GM12865 (cell line): ENCODE measurements around the gene CTSF.

Experiments used
- DNase-seq: peaks from one replicate; pipeline ENCODE4 v3.0.0; 2010; ENCODE audit warnings: low read depth
- H3K4me3 ChIP-seq: 2 replicates; pipeline ENCODE4 v1.5.1; 2011; ENCODE audit warnings: mild to moderate bottlenecking, low read depth, low read length, control low read depth
- CTCF ChIP-seq: IDR thresholded peaks from 2 replicates; pipeline ENCODE4 v1.5.1; 2011; ENCODE audit warnings: low read length, control low read depth, low read depth, inconsistent platforms; ENCODE audit not compliant: insufficient read depth; ENCODE audit errors: missing control alignments

The CTSF gene

GRCh38 chr11:66569076-66569475 lies 670 bp upstream of the CTSF start:
- H3K4me3 ChIP-seq = no peak overlapping the region
- no peak for TF ChIP-seq CTCF
- DNase-seq = no peak

- TF ChIP-seq CTCF = no peak
- DNase-seq = no peak
- H3K4me3 ChIP-seq = no peak overlapping the region
These were observed 651 bp downstream of the CTSF start for GRCh38 chr11:66567787-66568123.

- DNase-seq = no peak
- no peak for TF ChIP-seq CTCF
- H3K4me3 ChIP-seq = no peak overlapping the region
These were observed 2.2 kb downstream of the CTSF start for GRCh38 chr11:66566221-66566620.

GRCh38 chr11:66564984-66565383 lies 3.4 kb downstream of the CTSF start:
- DNase-seq = no peak
- TF ChIP-seq CTCF = no peak
- no peak overlapping the region for H3K4me3 ChIP-seq

GRCh38 chr11:66564538-66564937 lies 3.9 kb downstream of the CTSF start:
- no peak for DNase-seq
- H3K4me3 ChIP-seq = no peak overlapping the region
- no peak for TF ChIP-seq CTCF

- TF ChIP-seq CTCF = no peak
- DNase-seq = no peak
- H3K4me3 ChIP-seq = no peak overlapping the region
These were observed 4.6 kb downstream of the CTSF start for GRCh38 chr11:66563832-66564231.

GRCh38 chr11:66562907-66563583 lies 5.4 kb downstream of the CTSF start:
- no peak for DNase-seq
- no peak for TF ChIP-seq CTCF
- H3K4me3 ChIP-seq = no peak overlapping the region
